GM19240 (cell line): ENCODE results near the gene TEKT5.
"Not testable (repeated sequence)": the region's sequence is repeated elsewhere in the genome, so short reads cannot be mapped to it uniquely, and the experiment has no call there.

Source experiments
- DNase-seq: peaks from one replicate; pipeline ENCODE4 v3.0.0; 2011; ENCODE audit warnings: low spot score; ENCODE audit not compliant: insufficient read length

TEKT5 gene

DNA sequence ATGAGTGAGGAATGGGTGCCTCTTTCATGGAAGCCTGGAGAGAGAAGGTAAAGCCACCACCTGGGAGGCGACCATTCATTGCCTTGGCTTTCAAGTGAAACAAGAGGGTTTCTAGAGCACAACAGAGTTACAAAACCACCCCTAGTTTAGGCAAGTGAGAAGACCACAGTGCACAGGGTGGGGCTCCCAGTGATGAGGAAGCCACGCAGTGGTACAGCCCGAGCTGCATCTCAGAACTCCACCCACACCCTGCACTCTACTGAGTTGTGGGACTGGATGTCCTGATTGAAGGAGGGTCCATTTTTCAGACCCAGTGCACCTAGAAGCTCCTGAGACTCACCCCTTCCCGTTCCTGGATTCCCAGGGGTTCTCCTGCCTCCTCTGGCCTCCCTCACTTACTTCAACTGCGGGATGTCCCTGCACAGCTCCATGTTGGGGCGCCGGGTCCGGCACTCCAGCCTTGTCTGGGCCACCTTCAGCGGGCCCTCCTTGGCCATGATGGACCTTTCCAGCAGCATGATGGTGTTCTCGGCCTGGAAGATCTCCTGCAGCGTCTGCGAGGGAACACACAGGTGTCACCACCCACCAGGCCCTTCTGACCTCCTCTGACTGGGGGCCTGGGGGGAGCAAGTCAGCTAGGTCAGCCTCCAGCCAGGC is 59.2 kb downstream of the TEKT5 start:
- no peak for DNase-seq

DNA sequence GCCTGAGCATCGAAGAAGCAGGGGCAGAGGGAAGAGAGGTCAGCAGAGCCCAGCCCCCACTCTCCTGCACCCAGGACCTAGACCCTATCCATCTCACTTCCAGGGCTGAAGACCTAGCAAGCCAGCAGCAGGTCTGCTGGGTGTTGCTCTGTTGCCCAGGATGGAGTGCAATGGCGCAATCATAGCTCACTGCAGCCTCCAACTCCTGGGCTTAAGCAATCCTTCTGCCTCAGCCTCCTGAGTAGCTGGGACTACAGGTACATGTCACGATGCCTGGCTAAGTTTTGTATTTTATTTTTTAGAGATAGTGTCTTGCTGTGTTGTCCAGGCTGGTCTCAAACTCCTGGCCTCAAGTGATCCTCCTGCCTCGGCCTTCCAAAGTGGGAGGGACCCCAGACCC is 61.3 kb downstream of the TEKT5 start:
- DNase-seq: not testable (repeated sequence)

- DNase-seq: no peak
These were observed 62.8 kb downstream of the TEKT5 start for GRCh38 chr16:10631886-10632285.

DNA sequence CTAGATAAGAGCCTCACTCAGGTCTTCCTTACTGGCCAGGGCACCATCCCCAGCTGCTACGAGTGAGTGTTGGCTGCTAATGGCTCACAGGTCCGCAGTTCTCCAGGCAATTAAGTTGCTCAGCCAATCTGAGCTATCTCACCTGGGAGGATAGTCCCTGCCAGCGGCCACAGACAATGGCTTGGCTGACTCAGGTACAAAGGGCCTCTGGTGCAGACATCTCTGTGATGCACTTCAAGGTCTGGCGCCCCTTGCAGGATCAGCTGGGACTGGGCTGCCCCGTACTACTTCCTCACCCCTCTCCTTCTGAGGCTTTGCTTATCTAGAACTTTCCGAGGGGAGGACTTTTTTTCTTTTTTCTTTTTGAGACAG is 65.2 kb downstream of the TEKT5 start:
- no peak for DNase-seq

- no peak for DNase-seq
These were observed 69.0 kb downstream of the TEKT5 start for GRCh38 chr16:10625595-10626357.

- DNase-seq: no peak
These were observed 70.2 kb downstream of the TEKT5 start for GRCh38 chr16:10624527-10624926.

DNA sequence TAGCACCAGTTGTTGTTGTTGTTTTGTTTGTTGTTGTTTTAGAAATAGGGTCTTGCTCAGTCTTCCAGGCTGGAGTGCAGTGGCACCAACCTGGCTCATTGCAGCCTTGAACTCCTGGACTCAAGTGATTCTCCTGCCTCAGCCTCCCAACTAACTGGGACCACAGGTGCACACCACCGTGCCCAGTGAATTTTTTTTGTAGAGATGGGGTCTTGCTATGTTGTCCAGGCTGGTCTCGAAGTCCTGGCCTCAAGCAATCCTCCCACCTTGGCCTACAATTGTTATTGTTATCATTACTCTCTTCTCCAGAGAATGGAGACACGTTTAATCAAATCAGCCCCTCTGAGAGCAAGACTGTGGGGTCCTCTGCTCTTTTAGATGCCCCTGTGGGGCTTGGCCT is 71.7 kb downstream of the TEKT5 start:
- DNase-seq: no peak

DNA sequence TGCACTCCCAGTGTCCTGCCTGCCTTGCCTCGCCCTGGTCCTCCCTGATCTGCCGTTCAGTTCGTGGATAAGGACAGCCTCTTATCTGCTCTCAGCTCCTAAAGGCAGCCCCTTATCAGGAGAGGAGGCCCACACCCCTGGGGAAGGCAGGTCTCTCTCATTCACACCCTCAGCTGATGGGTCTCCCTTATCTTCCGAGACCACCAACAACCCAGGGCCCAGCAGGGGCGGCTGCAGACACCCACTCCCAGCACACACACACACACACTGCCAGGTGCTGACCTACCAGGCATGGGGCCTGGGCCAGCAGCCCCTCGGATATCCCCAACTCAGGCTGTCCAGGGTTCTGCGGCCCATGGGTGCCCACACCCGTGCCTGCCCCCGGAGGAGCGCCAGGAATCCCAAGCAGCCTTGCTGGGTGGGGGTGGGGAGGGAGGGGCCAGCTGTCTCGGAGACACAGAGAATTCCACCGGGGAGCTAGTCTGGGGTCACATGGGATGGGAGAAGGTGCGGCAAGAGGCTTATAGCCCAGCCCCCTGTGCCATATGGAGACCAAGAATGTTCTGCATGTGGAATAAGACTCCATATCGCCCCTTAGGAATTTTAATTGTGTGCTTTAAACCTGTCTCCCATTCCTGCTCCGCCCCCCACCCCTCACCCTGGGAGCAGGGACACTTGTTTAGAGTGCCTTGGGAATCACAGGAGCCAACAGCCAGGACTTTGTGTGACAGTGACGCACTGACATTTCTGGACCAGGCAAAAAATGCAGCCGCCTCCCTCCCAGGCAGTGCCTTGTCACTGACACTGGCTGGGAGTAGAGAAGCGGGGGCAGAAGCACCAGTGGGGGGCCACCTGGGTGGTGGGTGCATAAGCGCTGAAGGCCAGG is 72.5 kb downstream of the TEKT5 start:
- no peak for DNase-seq

DNA sequence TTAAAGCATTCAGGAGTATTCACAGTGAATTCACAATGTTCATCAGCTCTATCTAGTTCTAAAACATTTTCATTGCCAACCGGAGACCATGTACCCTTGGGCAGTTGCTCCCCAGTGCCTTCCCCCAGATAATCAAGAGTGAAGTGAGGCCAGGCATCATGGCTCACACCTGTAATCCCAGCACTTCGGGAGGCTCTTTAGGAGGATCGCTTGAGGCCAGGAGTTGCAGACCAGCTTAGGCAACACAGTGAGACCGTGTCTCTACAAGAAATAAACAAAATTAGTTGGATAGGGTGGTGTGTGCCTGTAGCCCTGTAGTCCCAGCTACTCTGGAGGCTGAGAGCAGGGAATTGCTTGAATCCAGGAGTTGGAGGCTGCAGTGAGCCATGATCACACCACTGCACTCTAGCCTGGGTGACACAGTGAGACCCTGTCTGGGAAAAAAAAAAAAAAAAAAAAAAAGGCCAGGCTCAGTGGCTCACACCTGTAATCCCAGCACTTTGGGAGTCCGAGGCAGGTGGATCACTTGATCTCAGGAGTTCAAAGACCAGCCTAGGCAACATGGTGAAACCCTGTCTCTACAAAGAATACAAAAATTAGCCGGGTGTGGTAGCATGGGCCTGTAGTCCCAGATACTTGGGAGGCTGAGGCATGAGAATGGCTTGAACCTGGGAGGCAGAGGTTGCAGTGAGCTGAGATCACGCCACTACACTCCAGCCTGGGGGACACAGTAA is 73.3 kb downstream of the TEKT5 start:
- DNase-seq: not testable (repeated sequence)

GRCh38 chr16:10620120-10620519 is 74.6 kb downstream of the TEKT5 start:
- DNase-seq: no peak

- no peak for DNase-seq
These were observed 75.4 kb downstream of the TEKT5 start for GRCh38 chr16:10619271-10619849.

DNA sequence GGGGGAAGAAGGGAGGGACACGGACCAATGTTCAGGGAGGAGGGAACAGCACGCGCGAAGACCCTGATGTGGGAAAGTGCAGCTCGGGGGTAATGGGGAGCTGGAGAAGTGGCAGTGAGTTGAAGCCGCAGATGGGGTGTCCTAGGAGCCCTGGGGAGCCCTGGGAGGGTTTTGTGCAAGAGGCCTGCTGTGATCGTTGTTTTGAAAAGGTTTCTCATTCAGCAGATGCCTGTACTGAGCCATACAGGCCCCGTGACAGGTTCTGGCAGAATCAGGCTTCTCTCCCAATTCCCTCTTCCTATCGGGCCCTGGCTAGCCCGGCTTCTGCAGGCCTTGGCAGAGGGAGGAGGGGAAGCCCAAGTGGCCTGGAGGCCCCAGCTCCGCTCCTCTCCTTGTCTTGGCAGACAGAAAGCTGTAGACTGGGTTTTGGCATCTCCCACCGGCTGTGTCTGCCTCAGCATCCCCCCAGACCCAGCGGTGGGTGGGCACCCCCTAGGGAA is 76.0 kb downstream of the TEKT5 start:
- DNase-seq: no peak

DNA sequence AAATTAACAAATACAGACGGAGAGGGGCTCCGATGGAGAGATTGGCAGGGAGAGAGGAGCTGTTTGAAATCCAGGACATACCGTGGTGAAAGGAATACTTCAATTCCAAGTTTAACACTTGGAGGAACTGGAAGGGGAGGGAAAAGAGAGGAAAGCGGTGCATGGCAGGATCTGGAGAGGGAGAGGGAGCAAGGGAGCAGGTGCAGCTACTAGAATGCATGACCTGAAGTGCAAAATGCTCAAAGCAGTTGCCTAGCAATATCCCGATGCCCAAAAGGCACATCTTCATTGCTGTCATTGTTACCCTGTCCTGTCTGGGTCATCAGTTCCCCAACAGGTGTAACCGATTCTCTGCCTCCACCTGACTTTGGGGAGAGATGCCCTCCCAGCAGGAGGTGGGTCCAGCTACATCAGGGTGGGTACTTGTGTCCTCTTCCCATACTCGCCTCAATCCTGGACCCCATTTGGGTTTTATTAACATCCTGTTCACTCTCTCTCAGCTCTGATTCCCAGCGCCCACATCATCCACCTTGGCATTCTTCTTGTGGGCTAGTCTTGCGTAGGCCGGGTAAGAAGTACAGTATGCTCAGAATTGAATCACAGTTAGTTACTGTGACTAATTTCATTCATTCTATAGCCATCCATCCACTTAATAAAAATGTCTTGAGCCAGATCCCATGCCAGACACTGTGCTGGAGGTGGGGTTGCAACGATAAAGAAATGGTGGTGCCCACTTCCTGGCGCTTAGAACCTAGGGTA is 76.9 kb downstream of the TEKT5 start:
- no peak for DNase-seq

GRCh38 chr16:10616756-10617640 is 77.7 kb downstream of the TEKT5 start:
- no peak for DNase-seq

DNA sequence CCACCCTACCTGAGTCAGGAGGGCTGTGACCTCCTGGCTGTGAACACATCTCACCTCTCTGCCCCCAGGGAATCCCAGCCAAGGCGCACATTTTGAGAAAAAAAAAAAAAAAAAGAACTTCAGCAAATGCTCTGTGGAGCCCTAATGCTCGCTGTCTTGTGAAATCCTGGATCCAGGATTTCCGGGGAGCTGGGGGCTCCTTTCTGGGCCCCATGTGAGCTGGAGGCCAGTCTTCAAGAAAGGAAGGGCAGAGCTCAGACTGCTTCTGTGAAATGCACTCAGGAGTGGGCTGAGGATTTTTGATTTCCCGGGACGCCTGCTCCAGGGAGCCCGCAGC is 78.3 kb downstream of the TEKT5 start:
- no peak for DNase-seq

DNA sequence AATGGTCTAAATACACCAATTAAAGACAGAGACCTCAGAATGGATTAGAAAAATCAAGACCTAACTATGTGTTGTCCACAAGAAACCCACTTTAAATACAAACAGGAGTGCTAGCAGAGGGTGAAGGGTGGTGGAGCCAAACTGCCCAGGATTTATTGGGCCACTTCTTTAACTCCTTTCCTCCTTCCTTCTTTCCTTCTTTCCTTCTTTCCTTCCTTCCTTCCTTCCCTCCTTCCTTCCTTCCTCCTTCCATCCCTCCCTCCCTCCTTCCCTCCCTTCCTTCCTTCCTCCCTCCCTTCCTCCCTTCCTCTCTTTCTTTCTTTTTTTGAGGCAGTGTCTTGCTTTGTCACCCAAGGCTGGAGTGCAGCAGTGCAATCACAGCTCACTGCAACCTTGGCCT is 80.0 kb downstream of the TEKT5 start:
- DNase-seq: no peak

GRCh38 chr16:10613785-10614485 is 80.8 kb downstream of the TEKT5 start:
- no peak for DNase-seq

DNA sequence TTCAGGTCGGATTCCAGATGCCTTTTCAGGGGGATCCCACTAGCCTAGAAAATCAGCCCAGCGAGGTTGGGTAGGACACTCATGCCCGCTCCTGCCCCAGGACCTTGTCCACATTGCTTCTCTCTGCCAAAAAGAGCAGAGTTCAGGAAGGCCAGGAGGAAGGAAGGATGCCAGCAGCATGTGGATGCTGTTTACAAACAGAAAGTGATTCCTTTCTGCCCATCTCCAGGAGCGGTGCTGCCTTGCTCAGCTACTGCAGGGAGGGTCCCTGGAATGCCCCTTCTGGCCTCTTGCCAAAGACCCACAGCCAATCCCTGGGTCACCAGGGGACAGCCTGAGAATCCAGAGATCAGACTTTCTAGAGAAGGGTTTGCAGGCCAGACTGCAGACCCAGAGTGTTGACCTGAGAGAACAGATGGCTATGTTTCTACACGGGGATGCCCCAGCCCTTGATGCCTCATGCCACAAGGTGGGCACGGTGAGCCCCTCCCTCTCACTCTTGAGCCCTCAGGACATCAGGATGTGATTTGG is 82.0 kb downstream of the TEKT5 start:
- DNase-seq: no peak
